ENCODE measurements around the gene KCP.
A peak's percentile ranks its signal among the peaks of the same experiment; 100 is the strongest.
"Not testable (repeated sequence)": the region's sequence is repeated elsewhere in the genome, so short reads cannot be mapped to it uniquely, and the experiment has no call there.

The KCP gene

GRCh38 chr7:128910569-128910945 lies at the start of gene KCP:
KCP (minus strand) TSS chr7:128910709; CDS start chr7:128910676, 33 bp downstream.
- no peak for DNase-seq (ENCODE audit: low spot score)

DNA sequence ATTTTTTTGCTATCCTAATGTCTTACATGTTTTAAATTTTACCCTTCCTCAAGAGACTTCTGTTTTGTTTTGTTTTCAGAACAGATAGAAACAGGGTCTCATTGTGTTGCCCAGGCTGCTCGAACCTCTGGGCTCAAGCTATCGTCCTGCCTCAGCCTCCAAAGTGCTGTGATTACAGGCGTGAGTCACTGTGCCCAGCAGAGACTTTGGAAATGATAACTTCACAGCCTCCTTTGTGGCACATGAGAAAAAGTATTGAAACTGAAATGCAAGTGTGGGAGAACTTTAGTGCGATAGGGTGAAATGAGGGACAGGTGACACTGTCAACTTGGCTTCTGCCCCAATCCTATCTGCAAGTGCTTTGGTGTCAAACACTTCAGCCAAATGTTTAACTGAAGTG lies 48.8 kb upstream of the KCP start:
- DNase-seq (ENCODE audit: low spot score), result no peak

DNA sequence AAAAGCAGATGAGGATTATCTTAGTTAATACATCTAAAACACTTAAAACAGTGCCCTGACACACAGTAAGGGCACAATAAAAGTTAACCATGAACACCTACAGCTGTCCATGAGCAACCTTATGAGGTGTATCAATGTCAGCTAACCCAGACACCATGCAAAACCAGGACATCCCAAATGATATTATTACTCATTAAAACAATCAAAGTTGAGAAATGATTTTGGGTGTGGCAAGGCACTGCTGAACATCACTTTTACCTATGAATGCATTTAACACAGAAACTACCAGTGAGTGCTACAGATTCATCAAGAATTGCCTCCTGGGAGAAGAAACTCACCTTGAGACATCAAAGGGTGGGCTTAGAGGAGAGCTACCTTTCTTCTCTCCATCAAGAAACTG lies 45.5 kb upstream of the KCP start:
- DNase-seq (ENCODE audit: low spot score), result no peak

- peak; percentile 57 for DNase-seq (ENCODE audit: low spot score)
Observed at GRCh38 chr7:128954830-128955802, 44.6 kb upstream of the KCP start.

GRCh38 chr7:128954150-128954549 lies 43.6 kb upstream of the KCP start:
- DNase-seq (ENCODE audit: low spot score), result no peak

- DNase-seq (ENCODE audit: low spot score), result no peak
Observed at GRCh38 chr7:128951296-128951695, 40.8 kb upstream of the KCP start.

DNA sequence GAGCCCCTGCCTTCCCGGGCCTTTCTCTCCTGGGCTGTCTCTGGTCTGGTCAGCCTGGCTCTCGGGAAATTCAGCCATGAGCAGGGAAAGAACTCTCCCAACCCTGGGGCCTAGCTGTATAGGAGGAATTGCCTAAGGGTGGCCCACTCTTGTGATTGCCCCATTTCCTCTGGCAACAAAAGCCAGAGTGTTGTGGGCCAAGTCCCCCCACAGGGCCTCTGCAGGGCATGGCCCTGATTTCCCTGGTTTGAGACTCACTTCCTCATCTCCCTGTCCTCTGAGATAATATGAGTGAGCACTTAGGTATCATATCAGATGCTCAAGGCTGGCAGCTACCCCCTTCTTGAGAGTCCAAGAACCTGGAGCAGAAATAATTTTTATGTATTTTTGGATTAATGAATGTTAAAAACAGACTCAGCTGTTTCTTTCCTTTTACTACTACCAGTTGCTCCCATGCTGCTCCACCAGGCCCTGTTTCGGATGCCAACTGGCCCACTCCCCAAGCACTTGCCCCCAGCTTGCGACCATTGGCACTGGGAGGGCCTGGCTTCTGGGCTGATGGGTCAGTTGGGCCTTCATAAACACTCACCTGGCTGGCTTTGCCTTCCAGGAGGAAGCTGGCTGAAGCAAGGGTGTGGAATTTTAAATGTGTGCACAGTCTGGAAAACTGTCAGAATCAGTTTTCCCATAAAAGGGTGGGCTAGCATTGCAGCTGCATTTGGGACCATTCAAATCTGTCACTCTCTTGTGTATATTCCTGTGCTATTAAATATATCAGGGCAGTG lies 38.7 kb upstream of the KCP start:
- no peak for DNase-seq (ENCODE audit: low spot score)

GRCh38 chr7:128948312-128948973 lies 37.9 kb upstream of the KCP start:
- no peak for DNase-seq (ENCODE audit: low spot score)

- DNase-seq (ENCODE audit: low spot score), result no peak
Observed at GRCh38 chr7:128947854-128948253, 37.3 kb upstream of the KCP start.

DNA sequence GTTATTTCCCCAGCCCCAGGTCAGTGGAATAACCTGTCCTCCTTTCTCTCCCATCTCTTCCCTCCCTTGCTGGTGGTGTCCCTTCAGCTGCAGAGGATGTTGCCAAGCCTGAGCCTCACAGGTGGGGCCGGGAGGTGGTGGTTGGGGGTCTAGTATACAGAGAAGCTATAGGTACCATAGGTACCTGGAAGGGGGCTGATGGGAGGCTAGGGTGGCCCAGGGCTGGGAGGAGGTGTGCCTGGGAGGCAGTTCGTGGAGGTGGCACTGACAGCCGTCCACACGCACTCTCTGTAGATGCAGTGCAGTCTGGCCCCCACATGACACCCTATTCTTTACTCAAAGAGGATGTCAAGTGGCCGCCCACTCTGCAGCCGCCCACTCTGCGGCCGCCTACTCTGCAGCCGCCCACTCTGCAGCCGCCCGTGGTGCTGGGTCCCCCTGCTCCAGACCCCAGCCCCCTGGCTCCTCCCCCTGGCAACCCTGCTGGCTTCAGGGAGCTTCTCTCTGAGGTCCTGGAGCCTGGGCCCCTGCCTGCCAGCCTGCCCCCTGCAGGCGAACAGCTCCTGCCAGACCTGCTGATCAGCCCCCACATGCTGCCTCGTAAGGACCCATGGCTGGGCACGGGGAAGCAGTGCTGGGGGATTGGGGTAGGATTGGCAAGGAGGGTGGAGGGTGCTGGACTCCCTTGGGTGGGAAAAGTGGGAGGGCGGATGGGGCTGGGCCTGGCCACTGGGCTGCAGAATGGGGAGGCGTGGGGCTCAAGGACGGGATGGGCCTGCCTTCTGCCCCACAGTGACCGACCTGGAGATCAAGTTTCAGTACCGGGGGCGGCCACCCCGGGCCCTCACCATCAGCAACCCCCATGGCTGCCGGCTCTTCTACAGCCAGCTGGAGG lies 36.7 kb upstream of the KCP start:
- peak; percentile 46 for DNase-seq (ENCODE audit: low spot score)

- DNase-seq (ENCODE audit: low spot score), result no peak
Observed at GRCh38 chr7:128945668-128946366, 35.3 kb upstream of the KCP start.

DNA sequence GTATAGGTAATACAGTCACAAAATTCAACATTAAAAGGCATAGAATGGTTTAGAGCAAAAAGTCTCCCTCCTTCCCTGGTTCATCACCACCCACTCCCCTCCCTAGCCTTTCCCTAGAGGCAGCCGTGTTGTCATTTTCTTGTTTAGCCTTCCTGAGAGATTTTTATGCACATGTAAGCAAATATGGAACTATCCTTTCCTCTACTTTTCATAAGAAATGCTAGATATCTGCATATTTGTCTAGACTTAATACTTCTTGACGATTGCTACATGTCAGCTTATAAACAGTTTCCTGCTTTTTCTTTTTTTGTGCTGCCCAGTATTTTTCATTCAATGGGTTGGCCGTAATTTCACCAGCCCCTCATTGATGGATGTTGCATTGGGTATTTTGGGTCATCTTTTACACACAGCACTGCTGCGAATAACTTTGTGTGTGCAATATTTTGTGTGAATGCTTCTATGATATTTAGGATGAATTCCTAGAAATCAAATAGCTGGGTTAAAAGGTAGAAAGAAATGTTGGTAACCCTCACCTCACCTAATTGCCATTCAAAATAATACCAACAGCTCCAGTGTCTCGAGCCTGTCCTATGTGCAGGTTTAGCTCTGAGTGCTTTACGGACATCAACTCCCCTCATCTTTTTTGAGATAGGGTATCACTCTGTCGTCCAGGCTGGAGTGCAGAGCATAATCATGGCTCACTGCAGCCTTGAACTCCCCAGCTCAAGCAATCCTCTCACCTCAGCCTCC lies 34.2 kb upstream of the KCP start:
- no peak for DNase-seq (ENCODE audit: low spot score)

DNA sequence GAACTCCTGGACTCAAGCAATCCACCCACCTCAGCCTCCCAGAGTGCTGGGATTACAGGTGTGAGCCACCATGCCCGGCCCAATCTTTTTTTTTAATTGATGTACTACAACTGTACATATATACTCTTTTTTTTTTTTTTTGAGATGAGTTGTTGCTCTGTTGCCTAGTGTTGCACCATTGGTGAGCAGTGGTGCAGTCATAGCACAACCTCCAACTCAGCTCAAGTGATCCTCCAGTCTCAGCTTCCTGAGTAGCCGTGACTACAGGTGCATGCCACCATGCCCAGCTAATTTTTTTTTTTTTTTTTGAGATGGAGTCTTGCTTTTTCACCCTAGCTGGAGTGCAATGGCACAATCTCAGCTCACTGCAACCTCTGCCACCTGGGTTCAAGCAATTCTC lies 32.7 kb upstream of the KCP start:
- not testable (repeated sequence) for DNase-seq (ENCODE audit: low spot score)

DNA sequence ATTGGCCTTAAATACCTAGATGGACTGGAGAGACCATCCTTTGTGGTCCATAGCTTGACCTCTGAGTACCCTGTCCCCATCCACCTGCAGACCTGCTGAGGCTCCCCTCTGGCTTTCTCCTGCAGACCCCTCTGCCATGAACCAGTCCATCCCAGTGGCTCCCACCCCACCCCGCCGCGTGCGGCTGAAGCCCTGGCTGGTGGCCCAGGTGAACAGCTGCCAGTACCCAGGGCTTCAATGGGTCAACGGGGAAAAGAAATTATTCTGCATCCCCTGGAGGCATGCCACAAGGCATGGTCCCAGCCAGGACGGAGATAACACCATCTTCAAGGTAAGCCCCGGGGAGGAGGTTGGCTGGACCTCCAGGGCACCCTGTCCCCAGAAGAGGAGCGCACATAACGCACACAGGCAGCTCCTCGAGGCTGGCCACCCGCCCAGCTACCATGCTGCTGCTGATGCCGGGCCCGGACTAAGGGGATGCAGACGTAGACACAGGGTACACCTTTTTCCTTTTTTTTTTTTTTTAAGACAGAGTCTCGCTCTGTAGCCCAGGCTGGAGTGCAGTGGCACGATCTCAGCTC lies 31.5 kb upstream of the KCP start:
- DNase-seq (ENCODE audit: low spot score), result no peak

DNA sequence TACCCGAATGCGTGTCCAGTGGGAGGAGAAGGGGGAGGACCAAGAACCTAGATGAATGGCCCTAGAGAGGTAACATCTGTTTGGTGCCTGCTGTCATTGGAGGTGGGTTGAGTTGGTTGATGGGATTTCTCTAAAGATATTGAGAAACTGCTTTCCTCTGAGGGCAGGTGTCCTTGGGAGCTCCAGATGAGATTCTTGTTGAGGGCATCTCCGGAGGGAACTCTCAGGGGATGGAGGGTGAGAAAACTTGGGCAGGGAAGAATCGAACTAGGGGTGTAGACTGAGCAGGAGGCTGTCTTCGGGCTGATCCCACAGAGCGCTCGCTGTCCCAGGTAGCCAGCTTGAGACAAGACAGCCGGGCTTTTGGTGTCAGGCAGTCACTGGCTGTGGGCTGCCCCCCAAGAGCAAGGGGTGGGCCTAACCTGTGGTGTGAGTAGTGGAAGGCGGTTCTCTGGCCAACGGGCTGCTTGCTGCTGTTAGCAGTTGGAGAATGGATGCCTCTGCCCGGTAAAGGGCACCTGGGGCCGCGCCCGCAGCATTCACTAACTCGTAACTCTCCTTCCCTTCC lies 30.9 kb upstream of the KCP start:
- DNase-seq (ENCODE audit: low spot score), result no peak

GRCh38 chr7:128940494-128941322 lies 30.2 kb upstream of the KCP start:
- DNase-seq (ENCODE audit: low spot score), result peak; percentile 87

DNA sequence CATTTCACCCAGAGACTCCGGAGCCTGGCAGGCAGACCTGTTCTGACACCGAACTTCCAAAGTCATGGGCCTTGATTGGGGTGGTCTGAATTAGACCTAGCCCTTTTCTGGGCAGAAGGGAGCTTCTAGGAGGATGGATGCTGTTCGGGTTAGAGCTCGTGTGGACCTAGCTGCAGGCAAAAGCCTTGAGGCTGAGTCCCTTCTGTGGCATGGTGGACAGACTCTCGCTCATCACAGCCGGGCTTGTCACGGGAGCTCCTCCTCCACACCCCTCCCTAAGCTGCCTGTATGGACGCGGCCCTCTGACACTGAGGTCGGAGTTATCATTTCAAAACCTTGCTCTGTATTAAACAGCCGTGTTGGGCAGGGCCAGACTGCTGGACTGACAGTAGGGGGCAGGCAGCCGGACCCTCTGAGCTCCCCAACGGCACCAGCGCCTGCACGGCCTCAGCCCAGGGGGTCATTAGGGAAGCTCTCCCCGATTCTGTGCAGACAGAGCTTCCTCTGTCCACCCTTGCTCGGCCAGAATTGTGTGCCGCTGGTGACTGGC lies 29.4 kb upstream of the KCP start:
- DNase-seq (ENCODE audit: low spot score), result peak; percentile 40
